K562 treated with DMSO at 1 percent for 4 hours (cell line): Measurements from ENCODE around the gene INAFM1. TPM values are rescaled to one million over a fixed set of nuclear protein-coding genes. Genes with fewer than 3 reads are reported as not detected.

ENCODE experiments used
- total RNA-seq: library from RNA; unstranded; fragments of 300-600 nt; gene quantifications from 2 replicates; pipeline ENCODE4 v1.2.3, GENCODE V29; 2022; ENCODE audit not compliant: insufficient read depth

INAFM1 gene
- 25.4 and 26.1 TPM in 2 replicates for total RNA-seq

DNA sequence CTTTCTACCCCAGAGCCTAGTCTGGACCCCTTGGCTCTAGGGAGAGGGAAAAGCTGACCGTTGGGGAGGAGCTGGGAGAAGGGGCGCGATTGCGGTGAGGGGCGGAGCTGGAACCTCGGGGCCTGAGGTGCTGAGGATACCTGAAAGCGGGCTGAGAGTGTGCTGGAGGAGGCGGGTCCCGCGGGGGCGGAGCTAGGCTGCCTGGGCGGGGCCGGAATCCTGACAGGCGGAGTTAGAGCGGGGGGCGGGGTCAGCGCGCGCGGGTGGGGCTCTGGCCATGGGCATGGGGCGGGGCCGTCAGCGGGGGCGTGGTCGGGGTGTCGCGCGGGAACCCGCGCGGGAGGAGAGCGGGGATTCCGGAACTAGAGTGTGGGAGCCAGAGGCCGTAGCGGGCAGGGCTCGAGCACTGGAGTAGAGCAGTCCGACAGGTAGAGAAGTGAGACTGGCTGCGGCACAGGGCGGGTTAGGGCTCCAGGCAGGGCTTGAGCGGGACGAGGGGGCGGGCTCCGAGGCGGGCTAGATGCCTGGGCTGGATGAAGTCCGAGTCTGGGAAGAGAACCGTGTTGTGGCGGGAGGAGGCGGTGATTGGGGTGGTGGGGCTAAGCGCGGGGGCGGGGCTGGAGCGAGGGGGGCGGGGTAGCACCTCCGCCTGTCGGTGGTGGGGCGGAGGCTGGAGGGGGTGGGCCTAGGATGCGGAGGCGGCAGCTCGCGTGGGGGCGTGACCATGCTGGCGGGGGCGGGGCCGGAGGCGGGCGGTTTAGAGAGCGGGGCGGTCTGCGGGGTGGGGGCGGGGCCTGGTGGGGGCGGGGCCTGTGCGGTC, at the start of gene INAFM1:
Gene INAFM1 (plus strand): TSS at position 815 of the 820 bp plus-strand sequence. CDS start 35 bp downstream, outside the sequence.

DNA sequence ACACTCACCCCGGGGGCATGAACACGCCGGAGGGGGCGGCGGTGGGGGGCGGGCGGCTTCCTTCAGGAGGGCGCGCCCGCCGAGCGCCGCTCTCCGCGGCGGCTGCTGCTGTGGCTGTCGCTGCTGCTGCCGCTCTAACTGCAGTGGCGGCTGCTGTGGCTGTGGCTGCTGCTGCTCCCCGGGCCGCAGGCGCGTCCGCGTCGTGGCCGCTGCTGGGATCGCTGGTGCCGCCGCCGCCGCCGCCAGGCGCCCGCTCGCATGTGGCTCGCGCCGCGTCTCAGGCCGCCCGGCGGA, 43.8 kb upstream of the INAFM1 start, which contains the start of gene BBC3:
Gene BBC3 (minus strand): TSS at position 279 of the 294 bp plus-strand sequence. CDS start 2,768 bp downstream, outside the sequence.

GRCh38 chr19:47255879-47256692, 18.6 kb upstream of the INAFM1 start, which contains the start of gene CCDC9:
Gene CCDC9 (plus strand): TSS chr19:47256525. CDS start chr19:47258401, 1,876 bp downstream.

DNA sequence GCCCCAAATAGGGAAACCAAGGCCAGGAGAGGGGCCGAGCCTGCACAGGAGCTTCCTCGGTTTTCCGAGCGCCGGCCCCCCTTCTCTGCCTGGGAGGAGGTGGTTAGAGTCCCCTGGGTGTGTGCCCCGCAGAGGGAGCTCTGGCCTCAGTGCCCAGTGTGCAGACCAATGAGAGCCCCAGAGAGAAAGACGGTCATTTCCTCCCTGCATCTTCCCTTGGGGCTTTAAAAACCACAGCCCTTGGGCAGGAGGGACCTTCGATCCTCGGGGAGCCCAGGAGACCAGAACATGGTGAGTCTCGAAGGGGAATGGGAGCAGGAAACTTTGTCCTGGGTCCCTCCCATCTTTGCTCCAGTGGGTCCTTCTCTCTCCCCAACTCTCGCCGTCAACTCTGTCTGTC, 34.9 kb downstream of the INAFM1 start, which contains the start of gene C5AR1:
Gene C5AR1 (plus strand): TSS at position 254 of the 400 bp plus-strand sequence. CDS start 35 bp downstream, at position 289.

Other genes with a start within 250 kb of the INAFM1 start
- gene TMEM160, start 226.3 kb upstream of the INAFM1 start, total RNA-seq = 78.4 and 110 TPM in 2 replicates
- 7.7 and 10.3 TPM in 2 replicates for gene ZC3H4, start 161.1 kb upstream of the INAFM1 start, total RNA-seq
- 211 and 218 TPM in 2 replicates for gene SAE1, start 144.1 kb upstream of the INAFM1 start, total RNA-seq
- 40.9 and 42.8 TPM in 2 replicates for gene BBC3, start 43.7 kb upstream of the INAFM1 start, total RNA-seq
- 14.4 and 18.8 TPM in 2 replicates for gene CCDC9, start 18.4 kb upstream of the INAFM1 start, total RNA-seq
- gene C5AR1, start 35.0 kb downstream of the INAFM1 start, total RNA-seq = 0.91 and 1.3 TPM in 2 replicates
- not detected in 2 replicates for gene C5AR2, start 57.3 kb downstream of the INAFM1 start, total RNA-seq
- 11.3 and 12.0 TPM in 2 replicates for gene DHX34, start 74.4 kb downstream of the INAFM1 start, total RNA-seq
- gene MEIS3, start 144.6 kb downstream of the INAFM1 start, total RNA-seq = 2.9 and 5.6 TPM in 2 replicates
- gene SLC8A2, start 197.0 kb downstream of the INAFM1 start, total RNA-seq = 0.24 TPM in 1 of 2 replicates, not detected in the other
- gene KPTN, start 209.3 kb downstream of the INAFM1 start, total RNA-seq = 8.1 and 10.2 TPM in 2 replicates
- gene NAPA, start 240.2 kb downstream of the INAFM1 start, total RNA-seq = 134 and 135 TPM in 2 replicates